Fibroblast of mammary gland (primary cell): ENCODE results near the gene MAPKAP1.

Experiments
- DNase-seq: peaks from one replicate; pipeline ENCODE4 v3.0.0-alpha.2; 2010; ENCODE audit warnings: low read depth
- H3K4me3 ChIP-seq: 2 replicates; pipeline ENCODE4 v1.5.1; 2011; ENCODE audit warnings: low read depth, mild to moderate bottlenecking, low read length, moderate library complexity; ENCODE audit not compliant: control insufficient read depth
- TF ChIP-seq, protein P1 (sequence below): conservative IDR thresholded peaks from 2 replicates; pipeline ENCODE4 v1.5.1; 2011; ENCODE audit warnings: low read depth, low read length, inconsistent platforms; ENCODE audit not compliant: control insufficient read depth, insufficient read depth

The MAPKAP1 gene

DNA sequence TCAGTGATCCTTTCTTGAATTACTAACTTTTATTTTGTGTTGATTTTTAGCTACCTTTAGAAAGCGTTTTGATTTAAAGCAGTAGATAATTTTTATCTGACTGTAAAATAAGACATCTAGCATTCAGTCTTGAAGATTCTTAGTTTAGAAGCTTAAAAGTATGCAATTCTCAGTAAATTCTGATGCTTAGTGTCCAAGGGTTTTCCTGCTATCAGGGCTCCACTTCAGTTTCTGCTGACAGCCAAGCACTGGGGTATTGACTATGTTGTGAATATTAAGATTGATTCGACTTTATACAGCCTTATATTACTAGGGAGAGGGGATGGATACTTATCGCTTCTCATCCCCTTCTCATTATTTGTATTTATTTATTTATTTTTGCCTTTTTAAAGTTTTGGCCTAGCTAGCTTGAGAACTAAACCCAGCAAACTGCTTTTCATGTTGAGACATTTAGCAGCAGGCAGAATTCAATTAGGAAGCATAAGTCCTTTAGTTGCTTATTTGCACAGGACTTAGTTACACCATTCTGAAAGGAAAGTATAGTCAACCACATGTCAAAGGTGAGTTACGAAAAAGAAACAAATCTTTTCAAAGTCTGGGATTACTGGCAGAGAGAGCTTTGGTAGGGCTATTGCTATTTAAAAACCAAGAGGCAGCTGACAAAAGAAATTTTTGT is 43.1 kb upstream of the MAPKAP1 start:
- TF ChIP-seq, protein P1, sequence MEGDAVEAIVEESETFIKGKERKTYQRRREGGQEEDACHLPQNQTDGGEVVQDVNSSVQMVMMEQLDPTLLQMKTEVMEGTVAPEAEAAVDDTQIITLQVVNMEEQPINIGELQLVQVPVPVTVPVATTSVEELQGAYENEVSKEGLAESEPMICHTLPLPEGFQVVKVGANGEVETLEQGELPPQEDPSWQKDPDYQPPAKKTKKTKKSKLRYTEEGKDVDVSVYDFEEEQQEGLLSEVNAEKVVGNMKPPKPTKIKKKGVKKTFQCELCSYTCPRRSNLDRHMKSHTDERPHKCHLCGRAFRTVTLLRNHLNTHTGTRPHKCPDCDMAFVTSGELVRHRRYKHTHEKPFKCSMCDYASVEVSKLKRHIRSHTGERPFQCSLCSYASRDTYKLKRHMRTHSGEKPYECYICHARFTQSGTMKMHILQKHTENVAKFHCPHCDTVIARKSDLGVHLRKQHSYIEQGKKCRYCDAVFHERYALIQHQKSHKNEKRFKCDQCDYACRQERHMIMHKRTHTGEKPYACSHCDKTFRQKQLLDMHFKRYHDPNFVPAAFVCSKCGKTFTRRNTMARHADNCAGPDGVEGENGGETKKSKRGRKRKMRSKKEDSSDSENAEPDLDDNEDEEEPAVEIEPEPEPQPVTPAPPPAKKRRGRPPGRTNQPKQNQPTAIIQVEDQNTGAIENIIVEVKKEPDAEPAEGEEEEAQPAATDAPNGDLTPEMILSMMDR, result no peak
- no peak for DNase-seq
- H3K4me3 ChIP-seq, result peak overlapping the region; percentile 8

GRCh38 chr9:125749287-125749935 is 42.4 kb upstream of the MAPKAP1 start:
- TF ChIP-seq, protein P1, result no peak
- DNase-seq, result no peak
- peak overlapping the region; percentile 75 for H3K4me3 ChIP-seq

DNA sequence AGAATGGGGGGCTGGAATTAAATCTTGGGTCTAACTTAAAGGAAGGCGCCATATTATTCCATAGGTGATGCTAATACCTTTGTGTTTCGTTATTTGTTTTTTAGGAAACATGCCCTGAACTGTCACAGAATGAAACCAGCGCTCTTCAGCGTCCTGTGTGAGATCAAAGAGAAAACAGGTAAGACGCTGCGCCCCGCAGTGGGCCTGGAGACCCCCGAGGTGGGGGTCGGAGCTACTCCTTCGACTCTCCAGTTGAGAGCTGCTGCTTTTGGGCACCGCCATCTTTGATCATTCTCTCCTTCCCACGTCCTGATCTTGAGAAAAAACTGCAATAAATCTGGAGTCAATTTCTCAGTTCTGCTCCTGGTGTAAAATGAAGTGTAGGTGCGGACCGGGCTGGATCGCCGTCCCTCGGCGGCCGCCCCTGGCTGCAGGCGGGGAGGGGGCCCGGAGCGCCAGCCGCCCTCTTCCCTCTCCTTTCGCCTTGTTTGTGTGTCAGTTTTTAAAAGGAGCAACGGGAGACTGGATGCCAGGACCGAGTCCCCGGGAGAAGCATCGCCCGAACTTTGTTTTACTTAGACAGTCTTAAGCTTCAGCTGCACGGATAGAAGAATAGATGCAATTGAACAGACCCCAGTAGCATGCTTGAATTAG is 41.6 kb upstream of the MAPKAP1 start:
- DNase-seq, result no peak
- TF ChIP-seq, protein P1, result no peak
- peak overlapping the region; percentile 75 for H3K4me3 ChIP-seq

GRCh38 chr9:125747765-125748445 is 40.9 kb upstream of the MAPKAP1 start:
- TF ChIP-seq, protein P1, result no peak
- DNase-seq, result no peak
- peak overlapping the region; percentile 75 for H3K4me3 ChIP-seq

GRCh38 chr9:125747053-125747764 is 40.2 kb upstream of the MAPKAP1 start, which contains the start of gene PBX3:
PBX3 (plus strand) TSS chr9:125747373.
- no peak for DNase-seq
- H3K4me3 ChIP-seq, result peak within 1 kb of the TSS; percentile 75
- TF ChIP-seq, protein P1, result no peak

- TF ChIP-seq, protein P1, result no peak
- H3K4me3 ChIP-seq, result no peak overlapping the region
- DNase-seq, result no peak
Measured at GRCh38 chr9:125746774-125747052, 39.7 kb upstream of the MAPKAP1 start.
